Glutamatergic neuron (in vitro differentiated cells): Measurements from ENCODE around the gene SMIM5. TPM values are rescaled to one million over a fixed set of nuclear protein-coding genes. Genes with fewer than 3 reads are reported as not detected.

ENCODE experiments used
- DNase-seq: peaks from one replicate; pipeline ENCODE4 v3.0.0; 2022
- H3K27ac Mint-ChIP-seq: one replicate; pipeline ENCODE4 v1.8.0; 2020; ENCODE audit warnings: mild to moderate bottlenecking, mixed read lengths, inconsistent platforms; ENCODE audit not compliant: unreplicated experiment
- H3K27me3 Mint-ChIP-seq: one replicate; pipeline ENCODE4 v1.8.0; 2020; ENCODE audit warnings: mild to moderate bottlenecking, moderate library complexity, mixed read lengths, inconsistent platforms; ENCODE audit not compliant: unreplicated experiment
- H3K36me3 Mint-ChIP-seq: one replicate; pipeline ENCODE4 v1.8.0; 2020; ENCODE audit warnings: mild to moderate bottlenecking, mixed read lengths, inconsistent platforms; ENCODE audit not compliant: unreplicated experiment
- H3K4me1 Mint-ChIP-seq: one replicate; pipeline ENCODE4 v1.8.0; 2020; ENCODE audit warnings: mild to moderate bottlenecking, low read depth, mixed read lengths, inconsistent platforms; ENCODE audit not compliant: unreplicated experiment
- H3K4me3 Mint-ChIP-seq: one replicate; pipeline ENCODE4 v1.8.0; 2020; ENCODE audit warnings: mild to moderate bottlenecking, mixed read lengths, inconsistent platforms; ENCODE audit not compliant: unreplicated experiment
- H3K9me3 Mint-ChIP-seq: one replicate; pipeline ENCODE4 v1.8.0; 2020; ENCODE audit warnings: mild to moderate bottlenecking, moderate library complexity, mixed read lengths, inconsistent platforms; ENCODE audit not compliant: unreplicated experiment
- total RNA-seq: library from RNA; stranded (reverse); fragmentation: NEBNext Ultra II Directional; extraction: Animal tissue kit (Norgen Biotek cat#: 25700); gene quantifications from one replicate; pipeline ENCODE4 v1.2.1, GENCODE V29; 2021; ENCODE audit not compliant: unreplicated experiment
- TF ChIP-seq, protein P1 (sequence below): fragments of 200-600 bp; sonication (generic); IDR thresholded peaks from one replicate; pipeline ENCODE4 v1.5.0; 2021; ENCODE audit not compliant: partially characterized antibody, unreplicated experiment

SMIM5 gene
- total RNA-seq, 1 donor from 2014 or later = 0.20 TPM

DNA sequence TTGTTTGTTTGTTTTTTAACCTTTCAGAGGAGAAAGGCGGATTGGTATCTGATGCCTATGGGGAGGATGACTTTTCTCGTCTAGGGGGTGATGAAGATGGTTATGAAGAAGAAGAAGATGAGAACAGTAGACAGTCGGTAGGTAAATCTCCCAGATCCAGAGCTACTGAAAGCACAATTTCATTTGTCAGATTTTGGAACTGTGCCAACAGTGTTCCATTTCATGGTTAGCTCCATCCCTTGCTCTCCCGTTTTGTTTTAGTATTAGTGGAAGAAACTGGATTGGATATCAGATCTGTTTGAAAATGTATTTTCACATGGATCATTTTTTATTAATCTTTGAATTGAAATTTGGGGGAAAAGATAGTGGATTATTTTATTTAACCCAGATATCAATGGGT lies 35.3 kb downstream of the SMIM5 start:
- DNase-seq = no peak
- TF ChIP-seq, protein P1, sequence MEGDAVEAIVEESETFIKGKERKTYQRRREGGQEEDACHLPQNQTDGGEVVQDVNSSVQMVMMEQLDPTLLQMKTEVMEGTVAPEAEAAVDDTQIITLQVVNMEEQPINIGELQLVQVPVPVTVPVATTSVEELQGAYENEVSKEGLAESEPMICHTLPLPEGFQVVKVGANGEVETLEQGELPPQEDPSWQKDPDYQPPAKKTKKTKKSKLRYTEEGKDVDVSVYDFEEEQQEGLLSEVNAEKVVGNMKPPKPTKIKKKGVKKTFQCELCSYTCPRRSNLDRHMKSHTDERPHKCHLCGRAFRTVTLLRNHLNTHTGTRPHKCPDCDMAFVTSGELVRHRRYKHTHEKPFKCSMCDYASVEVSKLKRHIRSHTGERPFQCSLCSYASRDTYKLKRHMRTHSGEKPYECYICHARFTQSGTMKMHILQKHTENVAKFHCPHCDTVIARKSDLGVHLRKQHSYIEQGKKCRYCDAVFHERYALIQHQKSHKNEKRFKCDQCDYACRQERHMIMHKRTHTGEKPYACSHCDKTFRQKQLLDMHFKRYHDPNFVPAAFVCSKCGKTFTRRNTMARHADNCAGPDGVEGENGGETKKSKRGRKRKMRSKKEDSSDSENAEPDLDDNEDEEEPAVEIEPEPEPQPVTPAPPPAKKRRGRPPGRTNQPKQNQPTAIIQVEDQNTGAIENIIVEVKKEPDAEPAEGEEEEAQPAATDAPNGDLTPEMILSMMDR = no peak
- no peaks in the 10 kb centered on the region for H3K36me3 Mint-ChIP-seq
- peak overlapping the region; percentile 0 for H3K27ac Mint-ChIP-seq
- peaks cover 2% of the 10 kb centered on the region for H3K9me3 Mint-ChIP-seq
- peaks cover 1% of the 10 kb centered on the region for H3K27me3 Mint-ChIP-seq
- H3K4me1 Mint-ChIP-seq = peaks cover 9% of the 10 kb centered on the region
- H3K4me3 Mint-ChIP-seq = no peak overlapping the region

DNA sequence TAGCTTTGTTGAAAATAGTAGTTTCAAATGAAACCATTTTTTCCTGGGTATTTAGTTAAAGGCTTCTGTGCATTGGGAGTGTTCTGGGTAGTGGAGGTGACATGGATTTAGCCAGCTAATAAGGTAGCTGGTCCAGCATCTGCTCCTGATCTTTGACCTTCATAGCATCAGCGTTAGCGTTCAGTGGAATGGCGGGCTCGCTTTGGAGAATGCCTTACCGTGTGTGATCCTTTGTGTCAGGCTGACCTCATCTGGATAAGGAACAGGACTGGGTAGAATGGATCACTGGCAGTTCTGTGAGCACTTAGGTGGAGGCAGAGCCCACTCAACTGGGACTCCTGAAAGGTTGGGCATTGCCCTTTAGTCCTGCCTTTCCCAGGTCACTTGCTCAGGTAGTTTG lies 37.6 kb downstream of the SMIM5 start:
- TF ChIP-seq, protein P1 = no peak
- H3K27me3 Mint-ChIP-seq = peaks cover 1% of the 10 kb centered on the region
- no peak overlapping the region for H3K4me3 Mint-ChIP-seq
- peaks cover 6% of the 10 kb centered on the region for H3K4me1 Mint-ChIP-seq
- no peak overlapping the region for H3K27ac Mint-ChIP-seq
- no peaks in the 10 kb centered on the region for H3K36me3 Mint-ChIP-seq
- H3K9me3 Mint-ChIP-seq = peaks cover 2% of the 10 kb centered on the region
- no peak for DNase-seq

DNA sequence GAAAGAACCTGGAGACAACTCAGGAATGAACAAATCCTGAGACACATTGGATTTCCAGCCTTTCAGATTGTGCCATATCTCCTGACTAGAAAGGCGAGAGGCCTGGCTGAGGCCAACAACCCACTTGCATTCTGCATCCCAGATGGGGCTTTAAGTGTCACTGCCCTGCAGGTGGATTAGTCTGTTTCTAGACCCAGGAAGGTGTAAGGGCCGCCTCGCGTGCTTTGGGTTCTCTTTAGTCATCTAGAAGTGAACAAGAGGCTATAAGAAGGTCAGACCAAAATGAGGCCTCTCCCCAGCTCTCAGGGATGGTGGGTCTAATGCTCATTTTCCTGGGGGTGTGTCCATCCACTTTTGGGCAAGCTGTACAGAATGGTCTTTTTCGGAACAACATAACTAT lies 38.8 kb downstream of the SMIM5 start:
- peaks cover 1% of the 10 kb centered on the region for H3K27me3 Mint-ChIP-seq
- H3K36me3 Mint-ChIP-seq = no peaks in the 10 kb centered on the region
- no peak for DNase-seq
- peaks cover 3% of the 10 kb centered on the region for H3K4me1 Mint-ChIP-seq
- H3K27ac Mint-ChIP-seq = no peak overlapping the region
- H3K9me3 Mint-ChIP-seq = peaks cover 2% of the 10 kb centered on the region
- TF ChIP-seq, protein P1 = no peak
- no peak overlapping the region for H3K4me3 Mint-ChIP-seq

- DNase-seq = no peak
- Mint-ChIP-seq H3K27me3 (peaks cover 1% of the 10 kb centered on the region), H3K27ac (no peak overlapping the region), H3K36me3 (no peaks in the 10 kb centered on the region), H3K4me3 (no peak overlapping the region), H3K4me1 (no peaks in the 10 kb centered on the region), H3K9me3 (no peaks in the 10 kb centered on the region)
- TF ChIP-seq, protein P1 = no peak
These were observed 40.3 kb downstream of the SMIM5 start for GRCh38 chr17:75673487-75673886.

DNA sequence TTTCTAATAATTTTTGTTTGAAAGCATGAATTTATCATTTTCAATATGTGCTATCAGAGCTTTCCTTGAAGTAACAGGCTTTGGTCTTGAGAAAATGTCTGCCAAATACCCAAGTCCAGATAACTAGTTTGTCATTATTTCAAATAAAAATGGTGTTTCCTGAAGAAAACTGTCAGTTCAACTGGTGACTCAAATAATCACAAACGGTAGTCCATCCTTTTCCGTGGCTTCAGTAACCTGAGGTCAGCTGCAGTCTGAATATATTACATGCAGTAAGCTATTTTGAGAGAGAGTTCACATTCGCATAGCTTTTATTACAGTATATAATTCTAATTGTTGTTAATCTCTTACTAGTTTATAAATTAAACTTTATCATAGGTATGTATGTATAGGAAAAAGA lies 43.2 kb downstream of the SMIM5 start:
- TF ChIP-seq, protein P1 = no peak
- no peaks in the 10 kb centered on the region for H3K4me1 Mint-ChIP-seq
- H3K27me3 Mint-ChIP-seq = peaks cover 3% of the 10 kb centered on the region
- no peaks in the 10 kb centered on the region for H3K9me3 Mint-ChIP-seq
- H3K36me3 Mint-ChIP-seq = no peaks in the 10 kb centered on the region
- H3K27ac Mint-ChIP-seq = no peak overlapping the region
- no peak for DNase-seq
- H3K4me3 Mint-ChIP-seq = no peak overlapping the region
